WTC11 (cell line): ENCODE measurements around the gene GRP. TPM values are rescaled to one million over a fixed set of nuclear protein-coding genes. Genes with fewer than 3 reads are reported as not detected.

Experiments
- ATAC-seq: fragments of 200-7000 bp; cut with Tn5 transposase; 2 replicates; pipeline ENCODE4 v1.10.0; 2021; ENCODE audit warnings: mild to moderate bottlenecking, moderate library complexity
- CTCF ChIA-PET: fragments of 300-600 bp; sonication (Branson Sonifier 250); formaldehyde crosslinking; loops from one replicate; lab custom pipeline; 2021; ENCODE audit warnings: antibody characterized with exemption; lab: Charles Lee
- POLR2A ChIA-PET: fragments of 350-600 bp; sonication (Branson Sonifier 250); formaldehyde crosslinking; loops from one replicate; lab custom pipeline; 2021; ENCODE audit warnings: antibody characterized with exemption; lab: Charles Lee
- DNase-seq: peaks from one replicate; pipeline ENCODE4 v3.0.0; 2021; ENCODE audit warnings: low spot score
- H3K27ac Mint-ChIP-seq: 2 replicates; pipeline ENCODE4 v1.8.0; 2021; ENCODE audit warnings: mixed read lengths
- H3K27me3 Mint-ChIP-seq: 2 replicates; pipeline ENCODE4 v1.8.0; 2021; ENCODE audit warnings: low read depth, mild to moderate bottlenecking, moderate library complexity, mixed read lengths
- H3K36me3 Mint-ChIP-seq: 2 replicates; pipeline ENCODE4 v1.8.0; 2021; ENCODE audit warnings: mixed read lengths
- H3K4me1 Mint-ChIP-seq: 2 replicates; pipeline ENCODE4 v1.8.0; 2022; ENCODE audit warnings: mixed read lengths
- H3K4me3 Mint-ChIP-seq: 2 replicates; pipeline ENCODE4 v1.8.0; 2021; ENCODE audit warnings: mild to moderate bottlenecking, moderate library complexity, mixed read lengths
- H3K9me3 Mint-ChIP-seq: 2 replicates; pipeline ENCODE4 v1.8.0; 2021; ENCODE audit warnings: mixed read lengths
- E2F4 ChIP-seq: sonication (generic); formaldehyde crosslinking; IDR thresholded peaks from 2 replicates; pipeline ENCODE4 v1.8.1; 2022; ENCODE audit warnings: low read depth, mild to moderate bottlenecking, moderate library complexity, missing genetic modification reagents, borderline replicate concordance
- EMX1 ChIP-seq: fragments of 250-450 bp; sonication (Bioruptor Pico); IDR thresholded peaks from 2 replicates; pipeline ENCODE4 v1.8.0; 2021; ENCODE audit warnings: mild to moderate bottlenecking
- FOXP1 ChIP-seq: sonication (generic); formaldehyde crosslinking; IDR thresholded peaks from 2 replicates; pipeline ENCODE4 v1.8.0; 2022; ENCODE audit warnings: missing genetic modification reagents, mild to moderate bottlenecking, moderate library complexity, borderline replicate concordance
- HMGA2 ChIP-seq: fragments of 250-450 bp; sonication (Bioruptor Pico); IDR thresholded peaks from 2 replicates; pipeline ENCODE4 v1.4.0; 2021; ENCODE audit warnings: mild to moderate bottlenecking, moderate library complexity
- IRF1 ChIP-seq: sonication (generic); formaldehyde crosslinking; IDR thresholded peaks from 2 replicates; pipeline ENCODE4 v1.8.0; 2023; ENCODE audit warnings: missing genetic modification reagents
- JAZF1 ChIP-seq: fragments of 250-450 bp; sonication (Bioruptor Pico); IDR thresholded peaks from 2 replicates; pipeline ENCODE4 v1.9.0; 2021; ENCODE audit warnings: moderate library complexity, mild to moderate bottlenecking, inconsistent platforms
- MXD4 ChIP-seq: fragments of 250-450 bp; sonication (Bioruptor Pico); IDR thresholded peaks from 2 replicates; pipeline ENCODE4 v1.8.0; 2021; ENCODE audit warnings: mild to moderate bottlenecking, moderate library complexity, borderline replicate concordance
- MYBL2 ChIP-seq: sonication (generic); formaldehyde crosslinking; IDR thresholded peaks from 2 replicates; pipeline ENCODE4 v1.8.1; 2023; ENCODE audit warnings: mild to moderate bottlenecking, moderate library complexity, missing genetic modification reagents
- NFATC4 ChIP-seq: fragments of 250-450 bp; sonication (Bioruptor Pico); IDR thresholded peaks from 2 replicates; pipeline ENCODE4 v1.9.0; 2021; ENCODE audit warnings: mild to moderate bottlenecking
- NFE2L1 ChIP-seq: sonication (generic); formaldehyde crosslinking; IDR thresholded peaks from 2 replicates; pipeline ENCODE4 v1.8.1; 2023; ENCODE audit warnings: missing genetic modification reagents
- NR1H2 ChIP-seq: sonication (generic); formaldehyde crosslinking; IDR thresholded peaks from 2 replicates; pipeline ENCODE4 v1.9.0; 2021; ENCODE audit warnings: mild to moderate bottlenecking, moderate library complexity, missing genetic modification reagents
- NR3C1 ChIP-seq: sonication (generic); formaldehyde crosslinking; conservative IDR thresholded peaks from 2 replicates; pipeline ENCODE4 v1.8.1; 2023; ENCODE audit warnings: low read depth, mild to moderate bottlenecking, missing genetic modification reagents
- PREB ChIP-seq: sonication (generic); formaldehyde crosslinking; IDR thresholded peaks from 2 replicates; pipeline ENCODE4 v1.8.1; 2022; ENCODE audit warnings: mild to moderate bottlenecking, missing genetic modification reagents, moderate library complexity, borderline replicate concordance
- SMAD3 ChIP-seq: sonication (generic); formaldehyde crosslinking; IDR thresholded peaks from 2 replicates; pipeline ENCODE4 v1.8.0; 2022; ENCODE audit warnings: missing genetic modification reagents, mild to moderate bottlenecking, borderline replicate concordance
- SOX15 ChIP-seq: fragments of 250-450 bp; sonication (Bioruptor Pico); IDR thresholded peaks from 2 replicates; pipeline ENCODE4 v1.9.0; 2021; ENCODE audit warnings: mild to moderate bottlenecking
- SP1 ChIP-seq: sonication (generic); formaldehyde crosslinking; conservative IDR thresholded peaks from 2 replicates; pipeline ENCODE4 v1.8.1; 2022; ENCODE audit warnings: missing genetic modification reagents
- STAT6 ChIP-seq: sonication (generic); formaldehyde crosslinking; conservative IDR thresholded peaks from 2 replicates; pipeline ENCODE4 v1.8.1; 2023; ENCODE audit warnings: mild to moderate bottlenecking, low read depth, missing genetic modification reagents, moderate library complexity
- TEAD1 ChIP-seq: sonication (generic); formaldehyde crosslinking; IDR thresholded peaks from 2 replicates; pipeline ENCODE4 v1.8.0; 2022; ENCODE audit warnings: mild to moderate bottlenecking, missing genetic modification reagents
- TEAD4 ChIP-seq: sonication (generic); formaldehyde crosslinking; IDR thresholded peaks from 2 replicates; pipeline ENCODE4 v1.8.0; 2022; ENCODE audit warnings: mild to moderate bottlenecking, missing genetic modification reagents
- ZNF263 ChIP-seq: sonication (generic); formaldehyde crosslinking; IDR thresholded peaks from 2 replicates; pipeline ENCODE4 v1.8.1; 2022; ENCODE audit warnings: low read depth, mild to moderate bottlenecking, moderate library complexity, missing genetic modification reagents
- total RNA-seq: library from RNA; stranded (reverse); gene quantifications from 3 replicates; pipeline ENCODE4 v1.2.3, GENCODE V29; 2021
- TF ChIP-seq, protein P1 (sequence below): sonication (generic); formaldehyde crosslinking; IDR thresholded peaks from 2 replicates; pipeline ENCODE4 v1.8.0; 2022; ENCODE audit warnings: missing genetic modification reagents

Gene GRP
- total RNA-seq, 1 experiment from 2014 or later = 0.22 TPM

DNA sequence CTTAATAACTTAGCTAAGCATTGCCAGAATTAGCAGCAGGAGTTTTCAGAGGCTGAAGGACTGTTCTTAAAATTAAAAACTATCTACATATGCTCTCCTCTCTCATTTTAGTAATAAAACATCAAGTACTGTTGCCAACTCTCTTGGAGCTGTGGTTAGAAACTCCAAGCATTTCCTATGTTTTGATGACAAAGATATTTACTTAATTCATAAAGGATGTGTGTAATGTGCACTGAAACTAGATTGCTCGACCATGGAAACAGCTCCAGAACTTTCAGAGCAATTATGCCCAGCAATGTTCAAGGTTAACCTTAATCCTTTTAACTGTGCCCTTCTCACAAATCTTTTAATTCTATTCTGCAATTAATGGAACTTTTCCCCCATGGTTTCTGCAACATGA lies 8.4 kb downstream of the GRP start:
- no peaks in the 10 kb centered on the region for H3K36me3 Mint-ChIP-seq
- peaks cover 87% of the 10 kb centered on the region for H3K27me3 Mint-ChIP-seq
- ATAC-seq (no peak), DNase-seq (no peak)
- CTCF ChIA-PET = interaction anchor here (1.2 to 1.5 kb wide), 2 partner anchors 20 to 174 kb away, joined by 3 to 4 read pairs; no protein-coding TSS in a partner anchor
- TF ChIP-seq JAZF1 (CRISPR knock-in tag) (no peak), SP1 (CRISPR knock-in tag) (no peak), STAT6 (no peak), EMX1 (CRISPR knock-in tag) (no peak), PREB (CRISPR knock-in tag) (no peak), MYBL2 (no peak), TEAD4 (no peak), SMAD3 (no peak), NR3C1 (no peak), SOX15 (CRISPR knock-in tag) (no peak), IRF1 (no peak), HMGA2 (CRISPR knock-in tag) (no peak), FOXP1 (CRISPR knock-in tag) (no peak), ZNF263 (CRISPR knock-in tag) (no peak)
- H3K9me3 Mint-ChIP-seq = peaks cover 3% of the 10 kb centered on the region; the same call in 1 of the 2 replicates
- 0 out of 2 replicates have a peak, but pooled peaks cover 3% of the 10 kb centered on the region for H3K4me1 Mint-ChIP-seq
- H3K27ac Mint-ChIP-seq = no peak overlapping the region
- no peak overlapping the region for H3K4me3 Mint-ChIP-seq
- POLR2A ChIA-PET = no interaction called here

DNA sequence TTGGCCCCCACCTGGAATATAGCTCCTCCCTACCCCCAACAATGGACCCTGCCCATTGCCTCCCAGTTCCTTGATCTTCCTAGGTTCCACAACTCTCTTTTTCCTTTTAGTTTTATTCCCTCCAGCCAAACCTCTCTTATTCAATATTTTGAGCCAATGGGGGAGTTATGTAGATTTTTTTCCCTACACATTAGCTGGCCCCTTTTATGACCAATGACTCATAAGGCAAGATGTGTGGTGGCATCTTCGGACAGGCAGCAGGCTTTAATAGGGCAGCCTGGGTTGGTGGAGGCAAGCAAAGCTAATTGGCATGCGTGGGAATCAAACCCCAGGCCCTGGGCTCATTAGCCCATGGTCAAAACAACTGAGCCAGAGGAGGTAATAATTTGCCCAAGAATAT lies 9.2 kb downstream of the GRP start:
- TF ChIP-seq EMX1 (CRISPR knock-in tag) = no peak
- TF ChIP-seq NFATC4 (CRISPR knock-in tag) = no peak
- no peak for TF ChIP-seq E2F4 (CRISPR knock-in tag)
- peaks cover 3% of the 10 kb centered on the region; the same call in 1 of the 2 replicates for H3K9me3 Mint-ChIP-seq
- 0 out of 2 replicates have a peak, but pooled peaks cover 3% of the 10 kb centered on the region for H3K4me1 Mint-ChIP-seq
- H3K27me3 Mint-ChIP-seq = peaks cover 79% of the 10 kb centered on the region
- ATAC-seq (no peak), DNase-seq (no peak)
- H3K27ac Mint-ChIP-seq = no peak overlapping the region
- no peaks in the 10 kb centered on the region for H3K36me3 Mint-ChIP-seq
- H3K4me3 Mint-ChIP-seq = no peak overlapping the region
- CTCF ChIA-PET = interaction anchor here (0.8 to 1.5 kb wide), 5 partner anchors 8 to 173 kb away, joined by 3 to 4 read pairs (median 3); partner anchors contain the start of gene GRP
- POLR2A ChIA-PET = interaction anchor here (0.7 kb wide), 1 partner anchor 9 kb away, joined by 4 read pairs; the partner anchor contains the start of gene GRP

GRCh38 chr18:59229701-59230443 lies 9.9 kb downstream of the GRP start:
- Mint-ChIP-seq H3K4me1 (0 out of 2 replicates have a peak, but pooled peaks cover 3% of the 10 kb centered on the region), H3K36me3 (no peaks in the 10 kb centered on the region), H3K4me3 (no peak overlapping the region), H3K27me3 (peaks cover 72% of the 10 kb centered on the region), H3K27ac (no peak overlapping the region), H3K9me3 (peaks cover 3% of the 10 kb centered on the region; the same call in 1 of the 2 replicates)
- CTCF ChIA-PET = interaction anchor here (0.8 to 1.5 kb wide), 5 partner anchors 9 to 173 kb away, joined by 3 to 4 read pairs (median 3); partner anchors contain the start of gene GRP
- ATAC-seq (no peak), DNase-seq (no peak)
- POLR2A ChIA-PET = interaction anchor here (0.5 to 0.7 kb wide), 2 partner anchors 10 to 312 kb away, joined by 3 to 4 read pairs; partner anchors contain the start of gene GRP
- TF ChIP-seq TEAD1 (CRISPR knock-in tag) (no peak), NR3C1 (no peak), MXD4 (CRISPR knock-in tag) (no peak), NFE2L1 (no peak), NFATC4 (CRISPR knock-in tag) (no peak), NR1H2 (CRISPR knock-in tag) (no peak), PREB (CRISPR knock-in tag) (no peak)
- TF ChIP-seq, protein P1, sequence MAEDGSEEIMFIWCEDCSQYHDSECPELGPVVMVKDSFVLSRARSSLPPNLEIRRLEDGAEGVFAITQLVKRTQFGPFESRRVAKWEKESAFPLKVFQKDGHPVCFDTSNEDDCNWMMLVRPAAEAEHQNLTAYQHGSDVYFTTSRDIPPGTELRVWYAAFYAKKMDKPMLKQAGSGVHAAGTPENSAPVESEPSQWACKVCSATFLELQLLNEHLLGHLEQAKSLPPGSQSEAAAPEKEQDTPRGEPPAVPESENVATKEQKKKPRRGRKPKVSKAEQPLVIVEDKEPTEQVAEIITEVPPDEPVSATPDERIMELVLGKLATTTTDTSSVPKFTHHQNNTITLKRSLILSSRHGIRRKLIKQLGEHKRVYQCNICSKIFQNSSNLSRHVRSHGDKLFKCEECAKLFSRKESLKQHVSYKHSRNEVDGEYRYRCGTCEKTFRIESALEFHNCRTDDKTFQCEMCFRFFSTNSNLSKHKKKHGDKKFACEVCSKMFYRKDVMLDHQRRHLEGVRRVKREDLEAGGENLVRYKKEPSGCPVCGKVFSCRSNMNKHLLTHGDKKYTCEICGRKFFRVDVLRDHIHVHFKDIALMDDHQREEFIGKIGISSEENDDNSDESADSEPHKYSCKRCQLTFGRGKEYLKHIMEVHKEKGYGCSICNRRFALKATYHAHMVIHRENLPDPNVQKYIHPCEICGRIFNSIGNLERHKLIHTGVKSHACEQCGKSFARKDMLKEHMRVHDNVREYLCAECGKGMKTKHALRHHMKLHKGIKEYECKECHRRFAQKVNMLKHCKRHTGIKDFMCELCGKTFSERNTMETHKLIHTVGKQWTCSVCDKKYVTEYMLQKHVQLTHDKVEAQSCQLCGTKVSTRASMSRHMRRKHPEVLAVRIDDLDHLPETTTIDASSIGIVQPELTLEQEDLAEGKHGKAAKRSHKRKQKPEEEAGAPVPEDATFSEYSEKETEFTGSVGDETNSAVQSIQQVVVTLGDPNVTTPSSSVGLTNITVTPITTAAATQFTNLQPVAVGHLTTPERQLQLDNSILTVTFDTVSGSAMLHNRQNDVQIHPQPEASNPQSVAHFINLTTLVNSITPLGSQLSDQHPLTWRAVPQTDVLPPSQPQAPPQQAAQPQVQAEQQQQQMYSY (CRISPR knock-in tag) = no peak
